ENCODE data around the gene MTERF4. TPM values are rescaled to one million over a fixed set of nuclear protein-coding genes. Genes with fewer than 3 reads are reported as not detected.
A peak's percentile ranks its signal among the peaks of the same experiment; 100 is the strongest.

Gene MTERF4
- total and polyA plus RNA-seq, 7 donors = 18.9 to 47.9 (median 29.1) TPM

DNA sequence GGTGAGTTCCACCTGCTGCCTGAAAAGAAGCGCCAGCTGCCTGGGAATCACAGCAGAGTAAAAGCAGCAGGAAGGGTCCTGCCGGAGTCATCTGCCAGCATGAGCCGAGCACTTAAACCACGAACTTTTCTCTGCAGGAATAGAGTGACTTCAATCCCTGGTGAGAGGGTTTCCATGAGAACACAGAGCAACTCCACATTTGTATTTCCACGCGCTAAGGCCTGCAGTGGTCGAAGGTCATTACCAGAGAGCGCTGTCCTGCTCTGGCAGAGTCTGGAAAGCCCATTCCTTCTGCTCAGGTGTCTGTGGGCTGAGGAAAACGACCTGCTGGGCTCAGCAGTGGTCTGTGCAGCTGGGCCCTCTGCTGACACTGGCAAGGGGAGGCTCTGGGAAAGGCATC, 40.5 kb upstream of the MTERF4 start:
- peak; percentile 26 for DNase-seq
- no peak overlapping the region for H3K4me3 ChIP-seq
- 87 to 90% methylated on average over 9 of the region's 9 CpGs for WGBS, 2 donors
- H3K27me3 ChIP-seq = no peaks in the 10 kb centered on the region
- no peaks in the 10 kb centered on the region for H3K36me3 ChIP-seq
- intact Hi-C loops (cut with DNase I) = no loop called here
- H3K4me1 ChIP-seq = no peaks in the 10 kb centered on the region
- no peak overlapping the region for H3K27ac ChIP-seq
- TF ChIP-seq EP300 (IDR thresholded peaks at IDR 0.05) (no peak), POLR2AphosphoS5 (IDR thresholded peaks at IDR 0.05) (no peak), POLR2A (IDR thresholded peaks at IDR 0.05) (no peak)
- TF ChIP-seq, protein P1, sequence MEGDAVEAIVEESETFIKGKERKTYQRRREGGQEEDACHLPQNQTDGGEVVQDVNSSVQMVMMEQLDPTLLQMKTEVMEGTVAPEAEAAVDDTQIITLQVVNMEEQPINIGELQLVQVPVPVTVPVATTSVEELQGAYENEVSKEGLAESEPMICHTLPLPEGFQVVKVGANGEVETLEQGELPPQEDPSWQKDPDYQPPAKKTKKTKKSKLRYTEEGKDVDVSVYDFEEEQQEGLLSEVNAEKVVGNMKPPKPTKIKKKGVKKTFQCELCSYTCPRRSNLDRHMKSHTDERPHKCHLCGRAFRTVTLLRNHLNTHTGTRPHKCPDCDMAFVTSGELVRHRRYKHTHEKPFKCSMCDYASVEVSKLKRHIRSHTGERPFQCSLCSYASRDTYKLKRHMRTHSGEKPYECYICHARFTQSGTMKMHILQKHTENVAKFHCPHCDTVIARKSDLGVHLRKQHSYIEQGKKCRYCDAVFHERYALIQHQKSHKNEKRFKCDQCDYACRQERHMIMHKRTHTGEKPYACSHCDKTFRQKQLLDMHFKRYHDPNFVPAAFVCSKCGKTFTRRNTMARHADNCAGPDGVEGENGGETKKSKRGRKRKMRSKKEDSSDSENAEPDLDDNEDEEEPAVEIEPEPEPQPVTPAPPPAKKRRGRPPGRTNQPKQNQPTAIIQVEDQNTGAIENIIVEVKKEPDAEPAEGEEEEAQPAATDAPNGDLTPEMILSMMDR (IDR thresholded peaks at IDR 0.05) = no peak
- no peaks in the 10 kb centered on the region for H3K9me3 ChIP-seq

DNA sequence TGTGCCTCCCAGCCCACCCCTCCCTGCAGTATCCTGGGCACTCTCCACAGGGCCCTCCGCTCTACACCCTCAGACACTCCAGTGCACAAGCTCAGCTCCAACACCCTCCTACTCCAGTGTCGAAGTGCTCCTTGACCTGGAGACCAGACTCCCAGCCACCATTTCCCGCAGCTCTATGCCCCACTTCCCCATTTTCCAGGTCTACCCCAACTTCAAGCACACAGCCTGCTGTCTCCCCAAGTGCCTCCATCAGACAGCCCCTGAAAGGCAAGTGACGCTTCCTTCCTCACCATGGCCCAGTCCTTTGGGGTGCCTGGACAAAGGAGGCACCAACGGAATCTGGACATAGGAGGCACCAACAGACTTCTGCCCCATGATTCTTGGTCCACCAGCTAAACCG, 40.0 kb upstream of the MTERF4 start:
- Histone ChIP-seq H3K4me1 (no peaks in the 10 kb centered on the region), H3K27ac (no peak overlapping the region), H3K36me3 (no peaks in the 10 kb centered on the region), H3K27me3 (no peaks in the 10 kb centered on the region), H3K4me3 (no peak overlapping the region), H3K9me3 (no peaks in the 10 kb centered on the region)
- TF ChIP-seq POLR2A (IDR thresholded peaks at IDR 0.05) (no peak), POLR2AphosphoS5 (IDR thresholded peaks at IDR 0.05) (no peak), EP300 (IDR thresholded peaks at IDR 0.05) (no peak)
- TF ChIP-seq, protein P1 (IDR thresholded peaks at IDR 0.05) = no peak
- intact Hi-C loops (cut with DNase I) = no loop called here
- peak; percentile 37 for DNase-seq
- WGBS, 2 donors = 96 to 98% methylated on average over 6 of the region's 6 CpGs

DNA sequence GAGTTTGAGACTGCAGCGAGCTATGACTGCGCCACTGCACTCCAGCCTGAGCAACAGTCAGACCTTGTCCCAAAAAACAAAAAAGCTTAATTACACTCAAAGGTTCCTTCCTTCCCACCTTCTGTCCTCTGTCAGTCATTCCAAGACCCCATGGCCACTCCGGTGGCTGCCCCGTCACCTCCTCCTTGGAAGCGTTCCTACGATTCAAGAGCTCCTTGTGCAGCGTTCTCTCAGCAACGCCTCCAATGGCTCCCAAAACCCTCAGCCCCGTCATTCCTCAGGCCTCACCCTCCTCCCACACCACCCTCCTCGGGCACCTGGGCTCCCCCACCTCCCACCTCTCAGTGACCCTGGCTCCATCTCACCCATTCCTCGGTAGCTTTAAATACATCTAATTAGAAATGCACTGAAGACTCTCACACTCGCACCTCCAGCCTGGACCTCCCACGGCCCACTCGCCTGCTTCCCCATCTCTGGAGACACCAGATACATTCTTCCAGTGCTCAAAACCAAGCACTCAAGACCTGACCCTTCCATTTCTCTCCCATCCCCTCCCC, 39.2 kb upstream of the MTERF4 start:
- 94 to 97% methylated on average over 14 of the region's 14 CpGs for WGBS, 2 donors
- no peaks in the 10 kb centered on the region for H3K36me3 ChIP-seq
- H3K4me3 ChIP-seq = no peak overlapping the region
- no peak overlapping the region for H3K27ac ChIP-seq
- no peaks in the 10 kb centered on the region for H3K9me3 ChIP-seq
- TF ChIP-seq POLR2A (IDR thresholded peaks at IDR 0.05) (no peak), EP300 (IDR thresholded peaks at IDR 0.05) (no peak), POLR2AphosphoS5 (IDR thresholded peaks at IDR 0.05) (no peak)
- TF ChIP-seq, protein P1 (IDR thresholded peaks at IDR 0.05) = no peak
- intact Hi-C loops (cut with DNase I) = no loop called here
- peak; percentile 48 for DNase-seq
- H3K27me3 ChIP-seq = no peaks in the 10 kb centered on the region
- no peaks in the 10 kb centered on the region for H3K4me1 ChIP-seq

DNA sequence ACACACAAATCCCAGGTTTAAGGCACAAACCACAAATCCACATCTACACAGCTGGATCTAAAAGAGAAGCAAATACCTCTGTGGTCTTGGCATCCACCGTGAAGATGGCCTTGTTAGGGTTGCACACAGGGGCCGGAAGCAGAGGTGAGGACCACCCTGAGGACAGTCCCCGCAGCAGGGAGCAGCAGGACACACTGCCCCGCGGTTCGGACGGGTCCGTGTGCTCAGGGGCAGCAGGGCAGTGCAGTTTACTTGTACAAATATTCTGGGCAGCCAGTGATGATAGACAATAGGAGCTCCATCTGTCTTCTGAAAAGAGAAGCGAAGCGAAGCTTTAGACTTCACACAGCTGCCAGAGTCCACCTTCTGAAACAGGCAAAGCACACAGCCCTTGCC, 38.4 kb upstream of the MTERF4 start:
- no peaks in the 10 kb centered on the region for H3K9me3 ChIP-seq
- peak; percentile 39 for DNase-seq
- H3K27me3 ChIP-seq = no peaks in the 10 kb centered on the region
- WGBS, 2 donors = 97% methylated on average over 10 of the region's 10 CpGs
- TF ChIP-seq EP300 (IDR thresholded peaks at IDR 0.05) = no peak
- no peak for TF ChIP-seq POLR2A (IDR thresholded peaks at IDR 0.05)
- no peaks in the 10 kb centered on the region for H3K36me3 ChIP-seq
- intact Hi-C loops (cut with DNase I) = no loop called here
- no peak overlapping the region for H3K27ac ChIP-seq
- H3K4me1 ChIP-seq = no peaks in the 10 kb centered on the region
- no peak overlapping the region for H3K4me3 ChIP-seq

DNA sequence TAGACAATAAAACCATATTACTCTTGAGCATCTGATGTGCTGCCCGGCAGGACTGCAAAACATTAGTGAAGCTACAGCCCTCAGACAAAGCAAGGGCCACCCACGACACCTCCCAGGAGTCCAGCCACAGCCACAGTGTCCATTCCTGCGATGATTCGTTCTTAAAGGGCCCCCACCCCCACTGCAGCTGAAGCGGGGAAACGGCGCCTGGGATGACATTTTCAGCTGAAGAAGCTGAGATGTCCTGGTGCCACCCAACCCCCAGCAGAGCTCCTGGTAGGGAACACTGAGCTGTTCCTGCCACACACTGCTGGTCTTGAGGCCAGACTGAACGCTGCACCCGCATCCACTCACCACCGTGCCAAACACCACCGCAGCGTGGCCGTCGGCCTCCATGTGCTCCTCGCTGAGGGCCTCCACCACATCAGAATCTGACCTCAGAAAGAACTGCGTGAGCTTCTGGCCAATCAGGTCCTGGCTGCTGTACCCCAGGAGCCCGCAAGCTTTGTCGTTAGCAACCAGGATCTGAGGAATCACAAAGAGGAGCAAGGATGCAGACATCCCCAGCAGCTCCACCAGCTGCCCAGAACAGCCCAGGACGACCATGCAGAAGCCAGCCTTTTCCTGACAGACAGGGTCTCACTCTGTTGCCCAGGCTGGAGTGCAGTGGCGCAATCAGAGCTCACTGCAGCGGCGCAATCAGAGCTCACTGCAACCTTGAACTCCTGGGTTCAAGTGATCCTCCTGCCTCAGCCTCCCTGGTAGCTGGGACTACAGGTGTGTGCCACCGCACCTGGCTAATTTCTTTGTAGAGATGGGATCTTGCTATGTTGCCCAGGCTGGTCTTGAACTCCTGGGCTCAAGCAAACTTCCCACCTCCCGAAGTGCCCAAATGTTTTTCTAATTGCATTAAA, 37.7 kb upstream of the MTERF4 start:
- WGBS, 2 donors = 90 to 94% methylated on average over 24 of the region's 24 CpGs
- no peaks in the 10 kb centered on the region for H3K9me3 ChIP-seq
- TF ChIP-seq POLR2AphosphoS5 (IDR thresholded peaks at IDR 0.05) (no peak), EP300 (IDR thresholded peaks at IDR 0.05) (no peak), POLR2A (IDR thresholded peaks at IDR 0.05) (no peak)
- TF ChIP-seq, protein P1 (IDR thresholded peaks at IDR 0.05) = no peak
- no peak overlapping the region for H3K27ac ChIP-seq
- H3K4me1 ChIP-seq = no peaks in the 10 kb centered on the region
- no peaks in the 10 kb centered on the region for H3K27me3 ChIP-seq
- no peak overlapping the region for H3K4me3 ChIP-seq
- H3K36me3 ChIP-seq = no peaks in the 10 kb centered on the region
- peak; percentile 32 for DNase-seq
- intact Hi-C loops (cut with DNase I) = no loop called here
